RWPE1 (cell line): ENCODE measurements around the gene HAUS3.

ENCODE experiments used
- CTCF ChIA-PET: fragments of 350-600 bp; sonication (Branson Sonifier 250); formaldehyde crosslinking; extraction: SDS; loops from one replicate; lab custom pipeline; 2021; lab: Yijun Ruan, JAX
- POLR2A ChIA-PET: fragments of 400-600 bp; formaldehyde crosslinking; extraction: SDS; loops from one replicate; lab custom pipeline; 2020; ENCODE audit warnings: antibody characterized with exemption; ENCODE audit not compliant: low non-redundant PET; lab: Yijun Ruan, JAX
- DNase-seq: peaks from one replicate; pipeline ENCODE4 v3.0.0; 2012; ENCODE audit warnings: low spot score
- H3K27ac ChIP-seq: fragments of 450-650 bp; 2 replicates; pipeline ENCODE4 v1.5.1; 2017
- CTCF ChIP-seq: fragments of 450-650 bp; conservative IDR thresholded peaks from 2 replicates; pipeline ENCODE4 v1.5.1; 2017; ENCODE audit warnings: low read depth, mild to moderate bottlenecking

Gene HAUS3

DNA sequence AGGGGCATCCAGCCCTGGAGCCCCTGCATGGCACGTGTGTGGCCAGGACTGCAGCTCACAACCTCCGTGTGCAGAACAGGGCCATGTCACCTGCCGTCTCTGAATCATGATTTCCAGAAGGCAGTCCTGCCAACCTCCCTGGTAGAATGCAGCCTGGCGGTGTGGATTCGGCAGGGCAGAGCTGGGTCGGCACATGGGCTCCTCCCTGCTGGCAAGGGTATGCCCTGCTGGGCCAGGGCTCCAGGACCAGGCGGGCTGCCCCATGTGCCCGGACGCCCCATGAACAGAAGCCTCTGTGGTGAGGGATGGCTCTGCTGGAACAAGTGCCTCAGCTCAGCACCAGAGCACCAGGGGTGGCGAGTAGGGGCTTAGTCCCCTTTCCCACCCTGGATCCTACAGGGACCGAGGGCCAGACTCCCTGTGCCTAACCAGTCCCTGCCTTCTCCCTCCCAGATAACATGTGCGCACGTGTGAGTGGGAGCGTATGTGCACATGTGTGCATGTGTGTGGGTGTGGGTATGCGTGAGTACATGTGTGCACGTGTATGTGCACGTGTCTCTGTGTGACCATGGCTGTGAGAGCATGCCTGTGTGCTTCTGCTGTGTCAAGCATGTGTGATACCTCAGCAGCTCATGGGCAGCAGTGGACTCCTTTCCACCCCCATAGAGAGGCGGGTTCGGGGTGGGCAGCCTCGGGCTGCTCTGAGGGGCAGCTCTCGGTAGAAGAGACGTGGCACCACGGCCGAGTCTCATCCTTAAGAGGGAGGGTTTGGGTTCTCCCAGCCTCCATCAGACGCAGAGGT lies 30.3 kb upstream of the HAUS3 start:
- no peak for TF ChIP-seq CTCF
- H3K27ac ChIP-seq, result no peak overlapping the region
- DNase-seq, result no peak
- ChIA-PET POLR2A (interaction anchor here (0.6 kb wide), 1 partner anchor 30 kb away, joined by 3 read pairs; no protein-coding TSS in a partner anchor), CTCF (no interaction called here)

DNA sequence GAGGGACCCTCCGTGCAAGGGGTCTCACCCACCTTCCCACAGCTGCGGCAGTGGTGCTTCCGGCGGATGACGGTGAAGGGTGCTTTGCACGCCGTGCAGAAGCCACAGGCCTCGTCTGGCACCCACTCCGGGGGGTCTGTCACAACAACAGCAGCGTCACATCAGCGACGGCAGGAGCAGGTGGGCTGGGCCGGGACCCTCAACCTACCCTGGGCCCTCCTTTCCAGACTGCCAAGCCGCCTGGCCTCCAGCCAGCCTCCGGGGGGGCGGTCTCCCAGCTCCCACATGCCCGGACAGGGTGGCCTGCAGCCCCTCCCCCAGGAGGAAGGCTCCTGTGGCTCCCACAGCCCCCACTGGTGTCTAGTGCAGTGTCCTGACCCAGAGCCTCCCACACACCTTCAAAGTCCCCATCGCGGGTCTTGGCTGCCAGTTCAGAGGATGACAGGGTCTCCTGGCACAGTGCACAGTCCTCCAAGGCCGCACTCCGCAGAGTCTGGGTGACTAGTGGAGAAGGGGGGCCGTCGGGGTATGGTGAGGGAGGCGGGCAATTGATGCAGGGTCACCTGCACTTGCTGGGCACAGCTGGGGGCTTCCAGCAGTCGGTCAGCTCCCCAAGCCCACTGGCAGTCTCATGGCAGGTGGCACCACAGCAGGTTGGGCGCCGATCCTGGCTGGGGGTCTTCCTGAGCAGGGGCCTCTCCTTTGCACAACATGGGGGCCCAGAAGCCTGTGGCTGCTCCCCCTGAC lies 29.5 kb upstream of the HAUS3 start:
- DNase-seq, result no peak
- no peak overlapping the region for H3K27ac ChIP-seq
- POLR2A ChIA-PET, result interaction anchor here (0.6 kb wide), 1 partner anchor 29 kb away, joined by 3 read pairs; no protein-coding TSS in a partner anchor
- CTCF ChIA-PET, result no interaction called here
- TF ChIP-seq CTCF, result no peak

DNA sequence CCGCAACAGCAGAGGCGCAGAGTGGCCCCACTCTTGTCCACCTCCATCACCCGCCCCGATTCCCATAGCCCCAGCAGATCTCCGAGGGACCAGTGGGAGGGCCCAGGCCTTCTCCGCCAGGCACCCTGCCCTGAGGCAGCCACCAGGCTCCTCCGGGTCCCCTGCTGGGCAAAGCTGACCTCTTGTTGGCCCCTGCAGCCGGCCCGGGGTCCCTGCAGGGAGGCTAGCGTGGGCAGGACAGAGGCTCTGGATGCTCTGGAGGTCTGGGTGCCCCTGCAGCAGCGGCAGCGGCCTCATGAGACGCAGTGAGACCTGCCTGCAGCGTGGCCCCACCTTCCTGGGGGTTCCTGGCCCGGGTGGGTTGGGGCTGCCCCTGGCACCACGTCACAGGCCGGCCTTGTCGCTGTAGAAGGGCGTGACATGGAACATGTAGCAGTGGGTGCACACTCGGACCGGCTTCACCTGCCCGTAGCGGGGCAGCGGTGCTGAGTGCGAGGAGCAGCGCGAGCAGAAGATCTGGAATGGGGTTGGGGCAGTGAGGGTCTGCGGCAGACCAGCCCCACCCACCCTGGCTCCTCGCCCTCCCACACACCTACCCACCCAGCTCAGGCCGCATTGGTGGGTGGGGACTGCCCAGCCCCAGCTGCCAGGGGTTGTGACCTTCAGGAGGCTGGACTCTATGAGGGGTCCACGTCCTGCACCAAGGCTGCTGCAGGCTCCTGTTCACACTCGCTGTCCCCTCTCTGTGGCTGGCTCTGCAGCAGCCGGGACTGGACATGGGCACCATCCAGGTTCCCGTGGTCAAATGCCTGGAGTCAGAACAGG lies 28.6 kb upstream of the HAUS3 start:
- no peak overlapping the region for H3K27ac ChIP-seq
- no peak for DNase-seq
- CTCF ChIA-PET, result no interaction called here
- POLR2A ChIA-PET, result no interaction called here
- no peak for TF ChIP-seq CTCF

DNA sequence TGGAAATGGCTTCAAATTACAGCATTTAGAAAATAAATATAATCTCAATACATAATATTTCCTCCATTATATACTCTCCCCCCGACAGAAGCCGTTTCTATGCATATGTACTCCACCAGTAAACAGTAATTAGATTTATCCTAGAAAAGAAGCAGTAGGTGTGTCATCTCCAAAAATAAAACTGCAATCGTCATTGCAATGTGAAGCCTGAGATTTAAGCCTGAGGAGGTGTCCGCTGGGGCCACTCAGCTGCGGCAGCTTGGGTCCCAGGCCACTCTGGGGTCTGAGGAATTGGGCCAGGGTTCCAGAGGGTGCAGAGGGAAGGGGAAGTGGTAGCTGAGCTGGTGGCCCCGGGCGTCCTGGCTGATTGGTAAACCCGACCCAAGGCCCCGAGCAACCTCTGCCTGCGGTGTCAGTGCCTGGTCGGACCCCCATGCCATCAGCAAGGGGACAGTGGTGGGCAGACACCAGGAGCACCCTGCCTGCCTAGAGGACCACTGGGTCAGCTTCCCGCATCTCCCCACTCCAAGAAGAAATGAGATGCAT lies 27.8 kb upstream of the HAUS3 start:
- ChIA-PET POLR2A (no interaction called here), CTCF (no interaction called here)
- no peak for TF ChIP-seq CTCF
- no peak overlapping the region for H3K27ac ChIP-seq
- no peak for DNase-seq

GRCh38 chr4:2269206-2269531 lies 27.2 kb upstream of the HAUS3 start:
- H3K27ac ChIP-seq, result no peak overlapping the region; the same call in 1 of the 2 replicates
- no peak for TF ChIP-seq CTCF
- DNase-seq, result no peak
- ChIA-PET POLR2A (no interaction called here), CTCF (no interaction called here)
